Fibroblast of skin of back (primary cell): ENCODE data around the gene TLE2.
A peak's percentile ranks its signal among the peaks of the same experiment; 100 is the strongest.
"Not testable (repeated sequence)": the region's sequence is repeated elsewhere in the genome, so short reads cannot be mapped to it uniquely, and the experiment has no call there.

Source experiments
- DNase-seq: peaks from one replicate; pipeline ENCODE4 v3.0.0-alpha.2; 2013

TLE2 gene

GRCh38 chr19:2982983-2983350, 46.1 kb downstream of the TLE2 start:
- DNase-seq: peak; percentile 77

DNA sequence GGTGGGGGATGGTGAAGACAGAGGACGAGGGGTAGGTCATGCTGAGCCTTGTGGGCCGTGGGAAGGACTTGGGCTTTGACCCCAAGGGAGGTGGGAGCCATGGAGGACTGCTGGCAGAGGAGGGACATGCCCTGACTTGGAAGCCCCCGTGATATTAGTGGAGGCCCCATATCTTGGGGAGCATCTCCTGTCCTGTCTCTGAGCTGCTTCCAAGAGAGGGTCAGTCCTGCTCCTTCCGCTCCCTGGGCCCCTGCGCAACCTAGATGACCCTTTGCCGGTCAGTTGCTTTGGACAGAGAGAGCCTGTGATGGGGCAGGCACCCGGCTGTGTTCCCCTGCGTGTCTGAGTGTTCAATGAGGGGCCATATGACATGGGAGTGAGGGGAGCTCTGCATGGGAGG, 46.5 kb downstream of the TLE2 start:
- DNase-seq: no peak

DNA sequence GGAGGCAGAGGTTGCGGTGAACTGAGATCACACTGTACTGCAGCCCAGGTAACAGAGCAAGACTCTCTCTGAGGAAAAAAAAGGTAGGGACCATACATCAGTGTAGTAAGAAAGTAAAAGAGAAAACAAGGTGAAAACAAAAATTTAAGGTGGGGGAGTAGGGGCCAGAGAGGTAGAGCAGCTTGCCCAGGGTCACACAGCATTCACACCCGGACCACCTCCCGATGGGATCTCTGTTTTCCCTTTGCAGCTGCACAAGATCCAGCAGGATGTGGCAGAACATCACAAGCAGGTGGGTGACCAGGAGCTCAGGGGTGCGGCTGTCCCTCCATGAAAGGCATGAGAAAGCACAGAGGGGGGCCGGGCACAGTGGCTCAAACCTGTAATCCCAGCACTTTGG, 47.2 kb downstream of the TLE2 start:
- DNase-seq: no peak

DNA sequence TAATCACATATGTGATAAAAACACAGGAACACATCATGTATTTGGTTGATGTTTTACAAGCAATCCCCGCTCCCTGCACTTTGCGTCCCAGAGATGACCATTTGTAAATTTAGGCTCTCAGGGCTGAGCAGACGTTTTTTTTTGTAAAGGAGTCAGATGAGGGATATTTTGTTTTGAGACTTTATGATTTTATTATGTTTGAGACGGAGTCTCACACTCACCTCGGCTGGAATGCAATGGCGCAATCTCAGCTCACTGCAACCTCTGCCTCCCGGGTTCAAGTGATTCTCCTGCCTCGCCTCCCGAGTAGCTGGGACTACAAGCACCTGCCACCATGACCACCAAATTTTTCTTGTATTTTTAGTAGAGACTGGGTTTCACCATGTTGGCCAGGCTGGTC, 50.3 kb downstream of the TLE2 start:
- DNase-seq: no peak

GRCh38 chr19:2978166-2978767, 50.8 kb downstream of the TLE2 start:
- no peak for DNase-seq

- no peak for DNase-seq
Observed at GRCh38 chr19:2977746-2978138, 51.3 kb downstream of the TLE2 start.

GRCh38 chr19:2977001-2977745, 51.9 kb downstream of the TLE2 start, which contains the start of gene TLE6:
Gene TLE6, plus strand, starts transcription at chr19:2977564. Its CDS starts 670 bp downstream, at chr19:2978234.
- peak; percentile 88 for DNase-seq

DNA sequence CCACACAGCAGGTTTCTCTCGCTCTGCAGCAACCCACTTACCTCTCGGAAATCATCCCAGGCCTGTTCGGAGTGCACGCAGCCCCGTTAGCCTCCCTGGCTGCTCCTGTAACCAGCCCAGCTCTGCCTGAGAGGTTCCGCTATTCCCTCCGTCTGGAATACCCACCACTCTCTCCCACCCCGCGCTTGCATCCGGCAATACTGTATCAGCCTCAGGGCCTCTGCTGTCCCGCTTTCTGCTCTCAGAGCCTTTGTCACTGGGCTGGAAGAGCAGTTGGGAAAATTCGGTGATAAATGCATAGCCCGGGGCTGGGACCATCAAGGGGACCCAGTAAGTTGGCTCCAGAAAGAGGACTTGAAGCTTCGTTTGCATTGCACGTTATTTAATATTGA, 52.5 kb downstream of the TLE2 start:
- no peak for DNase-seq

- DNase-seq: no peak
Observed at GRCh38 chr19:2974342-2975041, 54.6 kb downstream of the TLE2 start.

DNA sequence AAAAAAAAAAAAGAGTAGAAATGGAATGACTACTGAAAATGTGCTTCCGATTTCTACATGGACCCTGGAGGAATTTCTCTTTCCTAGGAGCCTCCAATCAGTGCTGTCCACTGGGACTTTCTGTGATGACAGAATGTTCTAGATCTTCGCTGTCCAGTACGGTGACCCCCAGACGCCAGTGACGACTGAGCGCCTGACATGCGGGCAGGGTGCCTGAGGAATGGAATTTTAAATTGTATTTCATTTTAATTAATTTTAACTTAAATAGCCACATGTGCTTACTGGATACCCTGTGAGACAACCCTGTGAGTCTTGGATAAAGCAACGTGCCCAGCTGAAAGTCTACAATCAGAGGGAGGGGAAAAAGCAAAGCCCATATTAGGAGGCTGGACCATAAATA, 55.9 kb downstream of the TLE2 start:
- DNase-seq: no peak

- no peak for DNase-seq
Observed at GRCh38 chr19:2970201-2970835, 58.8 kb downstream of the TLE2 start.

DNA sequence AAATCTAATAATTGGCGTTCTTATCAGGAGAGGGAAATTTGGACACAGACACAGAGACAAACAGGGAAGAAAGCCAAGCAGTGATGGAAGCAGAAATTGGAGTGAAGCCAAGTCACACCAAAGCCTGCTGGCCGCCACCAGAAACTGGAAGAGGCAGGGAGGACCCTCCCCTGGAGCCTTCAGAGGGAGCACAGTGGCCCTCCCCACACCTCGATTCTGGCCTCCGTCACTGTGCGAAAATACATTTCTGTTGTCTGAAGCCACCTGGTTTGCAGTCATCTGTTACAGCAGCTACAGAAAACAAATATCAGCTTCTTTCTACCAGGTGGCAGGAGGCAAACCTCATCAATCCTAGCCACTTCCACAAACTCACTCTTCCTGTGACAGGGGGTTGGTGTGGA, 60.0 kb downstream of the TLE2 start:
- no peak for DNase-seq

DNA sequence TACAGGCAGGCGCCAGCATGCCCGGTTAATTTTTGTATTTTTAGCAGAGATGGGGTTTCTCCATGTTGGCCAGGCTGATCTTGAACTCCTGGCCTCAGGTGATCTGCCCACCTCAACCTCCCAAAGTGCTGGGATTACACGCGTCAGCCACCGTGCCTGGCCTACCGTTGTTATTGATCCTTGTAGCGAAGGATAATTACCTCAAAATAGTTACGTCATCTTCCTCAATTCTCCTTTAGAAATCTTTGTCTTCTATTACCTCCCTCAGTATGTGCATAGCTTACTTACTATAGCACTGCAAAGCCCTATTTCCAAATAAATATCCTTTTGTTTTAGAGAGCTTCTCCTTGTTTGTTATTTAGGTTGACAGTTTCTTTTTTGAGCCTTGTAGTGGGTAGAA, 61.1 kb downstream of the TLE2 start:
- no peak for DNase-seq

- no peak for DNase-seq
Observed at GRCh38 chr19:2964874-2965273, 64.2 kb downstream of the TLE2 start.

- not testable (repeated sequence) for DNase-seq
Observed at GRCh38 chr19:2963631-2964030, 65.4 kb downstream of the TLE2 start.

DNA sequence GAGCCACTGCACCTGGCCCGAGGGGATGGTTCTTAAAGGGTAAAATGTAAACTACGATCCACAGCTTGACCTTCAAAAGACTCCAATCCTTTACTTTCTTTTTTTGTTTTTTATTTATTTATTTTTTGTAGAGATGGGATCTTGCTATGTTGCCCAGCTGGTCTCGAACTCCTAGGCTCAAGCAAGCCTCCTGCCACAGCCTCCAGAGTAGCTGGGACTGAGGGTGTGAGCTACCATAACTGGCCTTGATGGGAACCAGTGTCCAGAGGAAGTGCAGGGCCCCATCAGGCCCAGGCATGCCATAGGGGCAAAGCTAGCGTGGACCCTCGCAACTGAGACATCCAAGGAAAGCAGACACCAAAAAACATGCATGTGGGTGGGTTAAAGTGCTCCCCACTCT, 66.0 kb downstream of the TLE2 start:
- DNase-seq: no peak

DNA sequence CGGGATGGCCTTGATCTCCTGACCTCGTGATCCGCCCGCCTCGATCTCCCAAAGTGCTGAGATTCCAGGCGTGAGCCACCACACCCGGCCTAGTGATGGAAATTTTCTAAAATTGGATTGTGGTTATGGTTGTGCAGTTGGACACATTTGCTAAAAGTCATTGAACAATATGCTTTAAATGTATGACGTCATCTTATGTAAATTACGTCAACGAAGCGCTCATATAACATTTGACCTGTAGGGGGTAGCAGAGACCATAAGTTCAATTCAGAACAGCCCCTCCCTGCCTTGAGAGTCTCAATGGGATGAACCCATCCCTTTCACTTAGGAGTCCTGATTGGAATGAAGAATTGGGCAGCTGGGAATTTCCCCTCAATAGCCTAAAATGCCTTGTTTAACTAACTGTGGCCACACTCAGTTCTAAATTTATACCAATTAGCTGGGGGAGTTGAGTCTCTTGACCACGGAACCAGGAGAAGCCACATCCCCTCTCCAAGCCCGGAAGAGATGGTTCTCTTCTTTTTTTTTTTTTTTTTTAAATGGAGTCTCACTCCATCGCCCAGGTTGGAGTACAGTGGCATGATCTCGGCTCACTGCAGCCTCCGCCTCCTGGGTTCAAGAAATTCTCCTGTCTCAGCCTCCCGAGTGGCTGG, 66.9 kb downstream of the TLE2 start:
- peak; percentile 77 for DNase-seq

DNA sequence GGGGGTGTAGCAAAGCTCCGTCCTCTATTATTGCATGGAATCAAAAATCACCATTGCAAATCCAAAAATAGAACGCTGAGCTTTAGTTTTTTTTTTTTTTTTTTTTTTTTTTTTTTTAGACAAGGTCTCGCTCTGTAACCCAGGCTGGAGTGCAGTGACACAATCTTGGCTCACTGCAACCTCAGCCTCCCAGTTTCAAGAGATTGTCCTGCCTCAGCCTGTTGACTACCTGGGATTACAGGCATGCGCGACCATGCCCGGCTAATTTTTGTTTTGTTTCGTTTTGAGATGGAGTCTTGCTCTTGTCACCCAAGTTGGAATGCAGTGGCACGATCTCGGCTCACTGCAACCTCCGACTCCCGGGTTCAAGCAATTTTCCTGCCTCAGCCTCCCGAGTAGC, 69.0 kb downstream of the TLE2 start:
- no peak for DNase-seq

DNA sequence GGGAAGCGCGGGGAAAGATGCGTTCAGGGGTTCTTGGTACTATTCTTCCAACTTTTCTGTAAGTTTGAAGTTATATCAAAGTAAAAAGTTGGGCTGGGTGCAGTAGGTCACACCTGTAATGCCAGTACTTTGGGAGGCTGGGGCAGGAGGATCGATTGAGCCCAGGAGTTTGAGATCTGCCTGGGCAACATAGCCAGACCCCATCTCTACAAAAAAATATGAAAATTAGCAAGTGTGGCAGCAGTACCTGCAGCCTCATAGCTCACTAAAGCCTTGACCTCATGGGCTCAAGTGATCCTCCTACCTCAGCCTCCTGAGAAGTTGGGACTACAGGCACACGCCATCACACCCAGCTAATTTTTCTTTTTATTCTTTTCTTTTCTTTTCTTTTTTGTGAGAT, 71.9 kb downstream of the TLE2 start:
- DNase-seq: no peak

GRCh38 chr19:2952953-2953481, 76.1 kb downstream of the TLE2 start:
- DNase-seq: no peak

- peak; percentile 99 for DNase-seq
Observed at GRCh38 chr19:2950286-2951124, 78.6 kb downstream of the TLE2 start.

- no peak for DNase-seq
Observed at GRCh38 chr19:2949939-2950285, 79.2 kb downstream of the TLE2 start.
